GM12878 (cell line): ENCODE data around the gene TMEM263. TPM values are rescaled to one million over a fixed set of nuclear protein-coding genes. Genes with fewer than 3 reads are reported as not detected.

ENCODE experiments used
- ATAC-seq: fragments of 200-7000 bp; cut with Tn5 transposase; 3 replicates; pipeline ENCODE4 v1.9.1; 2020; ENCODE audit warnings: mild to moderate bottlenecking, moderate library complexity
- BruUV-seq: library from RNA; stranded (reverse); fragments of 400-500 nt; replicated peaks from 2 replicates; lab custom pipeline; 2021; lab: Mats Ljungman, UMichigan
- CTCF ChIA-PET: fragments of 300-600 bp; sonication (Branson Sonifier 250); formaldehyde crosslinking; extraction: SDS; loops from one replicate; lab custom pipeline; 2021; ENCODE audit warnings: inconsistent platforms; lab: Yijun Ruan, JAX
- POLR2A ChIA-PET: fragments of 350-600 bp; formaldehyde crosslinking; extraction: SDS; loops from one replicate; lab custom pipeline; 2021; ENCODE audit warnings: inconsistent platforms; lab: Charles Lee
- RAD21 ChIA-PET: fragments of 300-600 bp; sonication (Branson Sonifier 250); formaldehyde crosslinking; loops from one replicate; lab custom pipeline; 2023; ENCODE audit warnings: antibody characterized with exemption; ENCODE audit not compliant: unreplicated experiment; lab: Charles Lee
- SMC1A ChIA-PET: fragments of 300-600 bp; sonication (Branson Sonifier 250); formaldehyde crosslinking; loops from one replicate; lab custom pipeline; 2023; ENCODE audit not compliant: unreplicated experiment, uncharacterized antibody; lab: Charles Lee
- DNase-seq: peaks from one replicate; pipeline ENCODE4 v3.0.0-alpha.2; 2011; ENCODE audit warnings: low read depth, low spot score
- FAIRE-seq: peaks from 3 replicates; lab custom pipeline; 2011; peaks lifted over from hg19 to GRCh38; lab: Jason Lieb, UNC
- H2AFZ ChIP-seq: 2 replicates; pipeline ENCODE4 v1.6.0; 2011; ENCODE audit warnings: low read depth, low read length, control low read depth; ENCODE audit not compliant: control insufficient read depth
- H3K27ac ChIP-seq: 2 replicates; pipeline ENCODE4 v1.5.1; 2011; ENCODE audit warnings: control low read depth; ENCODE audit not compliant: control insufficient read depth, insufficient read depth
- H3K27me3 ChIP-seq, 2 experiments: replicated peaks in 1 of 2; 2 replicates each; pipeline versions ENCODE4 v1.6.0 to v1.6.1; 2011; ENCODE audit warnings: low read length in 1 of 2; ENCODE audit not compliant: control insufficient read depth in 2 of 2, insufficient read depth in 2 of 2
- H3K36me3 ChIP-seq, 2 experiments: 2 replicates each; pipeline ENCODE4 v1.5.1; 2011; ENCODE audit warnings: low read length in 1 of 2; ENCODE audit not compliant: control insufficient read depth in 2 of 2, insufficient read depth in 2 of 2
- H3K4me1 ChIP-seq: 2 replicates; pipeline ENCODE4 v1.6.1; 2011; ENCODE audit warnings: mild to moderate bottlenecking, low read length, moderate library complexity, mixed read lengths; ENCODE audit not compliant: control insufficient read depth, insufficient read depth
- H3K4me2 ChIP-seq: 2 replicates; pipeline ENCODE4 v1.6.0; 2011; ENCODE audit warnings: control low read depth; ENCODE audit not compliant: control insufficient read depth, insufficient read depth
- H3K4me3 ChIP-seq: fragments of 200-600 bp; sonication (generic); 2 replicates; pipeline ENCODE4 v1.5.1; 2016
- H3K79me2 ChIP-seq: 2 replicates; pipeline ENCODE4 v1.6.0; 2011; ENCODE audit warnings: low read length; ENCODE audit not compliant: control insufficient read depth, insufficient read depth
- H3K9ac ChIP-seq: 2 replicates; pipeline ENCODE4 v1.8.0; 2011; ENCODE audit warnings: low read length, control low read depth, mixed read lengths; ENCODE audit not compliant: control insufficient read depth, insufficient read depth
- H3K9me3 ChIP-seq: replicated peaks from 3 replicates; pipeline ENCODE4 v1.5.1; 2011; ENCODE audit warnings: mild to moderate bottlenecking, low read length; ENCODE audit not compliant: control insufficient read depth, insufficient read depth
- H4K20me1 ChIP-seq: 2 replicates; pipeline ENCODE4 v1.6.0; 2011; ENCODE audit not compliant: control insufficient read depth, insufficient read depth
- DPF2 ChIP-seq: fragments of 450-650 bp; IDR thresholded peaks from 2 replicates; pipeline ENCODE4 v1.6.1; 2017; ENCODE audit warnings: mild to moderate bottlenecking
- GABPA ChIP-seq: IDR thresholded peaks from 2 replicates; pipeline ENCODE4 v1.6.1; 2014; ENCODE audit warnings: antibody characterized with exemption, low read depth, mild to moderate bottlenecking, inconsistent platforms
- NRF1 ChIP-seq: conservative IDR thresholded peaks from 2 replicates; pipeline ENCODE4 v1.6.1; 2011; ENCODE audit warnings: mild to moderate bottlenecking, low read depth, low read length, improper control_type of control experiment
- SMARCA5 ChIP-seq: fragments of 450-650 bp; IDR thresholded peaks from 2 replicates; pipeline ENCODE4 v1.6.1; 2017; ENCODE audit warnings: mild to moderate bottlenecking
- SP1 ChIP-seq: IDR thresholded peaks from one replicate; pipeline ENCODE4 v1.6.1; 2011; ENCODE audit warnings: low read depth, low read length
- ZNF687 ChIP-seq: fragments of 450-650 bp; IDR thresholded peaks from 2 replicates; pipeline ENCODE4 v1.6.1; 2017; ENCODE audit warnings: mild to moderate bottlenecking, moderate library complexity
- WGBS: methylation state at CpG from one replicate; pipeline ENCODE4 v1.1.6; 2016; ENCODE audit warnings: low lambda C conversion rate; ENCODE audit not compliant: insufficient replicate concordance, insufficient coverage; ENCODE audit errors: missing lambda C conversion rate; 5-methylcytosine and 5-hydroxymethylcytosine counted together
- in situ Hi-C: fragments of 300-500 bp; cut with MboI; formaldehyde crosslinking; loops from 9 replicates; pipeline ENCODE4 v1.14.3; 2018; ENCODE audit warnings: mixed read lengths
- intact Hi-C: fragments of 100-400 bp; cut with micrococcal nuclease; formaldehyde crosslinking; loops from one replicate; pipeline ENCODE4 v1.14.2; 2022; ENCODE audit not compliant: unreplicated experiment
- polyA plus RNA-seq, 11 experiments: library from polyadenylated mRNA; depleted of rRNA in 4 of 11; unstranded in 6 of 11; stranded (reverse) in 5 of 11; fragments of >200 nt; fragmentation: Nextera tagmentation in 4 of 11; fragmentation: Illumina TruSeq in 1 of 11; extraction: Ambion mirVana in 4 of 11; extraction: Trizol in 1 of 11; gene quantifications; 1 replicate in 1 of 11; 2 replicates in 10 of 11; pipeline versions ENCODE4 v1.2.1 to v1.2.3, GENCODE V29; 2011 to 2016; ENCODE audit warnings: inconsistent platforms in 2 of 11, missing spikeins in 2 of 11, low read depth in 1 of 11
- total RNA-seq, 4 experiments: library from RNA; depleted of rRNA in 3 of 4; stranded (reverse); fragments of >200 nt in 3 of 4; fragmentation: Illumina TruSeq in 1 of 4; extraction: Trizol in 1 of 4; gene quantifications; 2 replicates each; pipeline versions ENCODE4 v1.2.1 to v1.2.3, GENCODE V29; 2013 to 2021

Gene TMEM263
- total and polyA plus RNA-seq, 10 of the 15 experiments (the other 5 are each of a cell fraction or from before 2014, with no cell fraction given), result 15.4 to 41.3 (median 27.6) TPM

- H3K36me3 ChIP-seq, result no peaks in the 10 kb centered on the region
Measured at GRCh38 chr12:107012736-107013425, 57.2 kb downstream of the TMEM263 start.

More at GRCh38 chr12:107012736-107013425, 57.2 kb downstream of the TMEM263 start:
- no peak overlapping the region for H3K4me2 ChIP-seq
- H3K9me3 ChIP-seq, result no peaks in the 10 kb centered on the region
- ChIA-PET RAD21 (no interaction called here), CTCF (interaction anchor here (1.5 kb wide), 1 partner anchor 74 kb away, joined by 3 read pairs; no protein-coding TSS in a partner anchor), SMC1A (interaction anchor here (1.8 kb wide), 1 partner anchor 92 kb away, joined by 3 read pairs; no protein-coding TSS in a partner anchor), POLR2A (no interaction called here)
- H2AFZ ChIP-seq, result no peak overlapping the region
- no TSS peak for BruUV-seq
- no peak overlapping the region for H3K9ac ChIP-seq
- no peak for ATAC-seq
- FAIRE-seq, result no peak
- H3K27ac ChIP-seq, result no peak overlapping the region
- H3K4me3 ChIP-seq, result no peak overlapping the region
- H4K20me1 ChIP-seq, result no peaks in the 10 kb centered on the region
- in situ Hi-C loops (no loop called here), intact Hi-C loops (no loop called here)
- no peak for DNase-seq
- no peak for TF ChIP-seq GABPA
- no peak for TF ChIP-seq ZNF687
- TF ChIP-seq DPF2, result no peak
- TF ChIP-seq NRF1, result no peak
- no peak for TF ChIP-seq SP1
- TF ChIP-seq SMARCA5, result no peak
- peaks cover 7% of the 10 kb centered on the region for H3K4me1 ChIP-seq
- 95% methylated on average over 1 of the region's 1 CpG for WGBS
- no peaks in the 10 kb centered on the region for H3K27me3 ChIP-seq
- H3K79me2 ChIP-seq, result no peaks in the 10 kb centered on the region
